ENCODE results near the gene ACVR1. TPM values are rescaled to one million over a fixed set of nuclear protein-coding genes. Genes with fewer than 3 reads are reported as not detected.

The ACVR1 gene
- total and polyA plus RNA-seq, 9 of the 15 experiments (the other 6 are each of a cell fraction or from before 2014, with no cell fraction given) = 3.8 to 14.3 (median 6.9) TPM

DNA sequence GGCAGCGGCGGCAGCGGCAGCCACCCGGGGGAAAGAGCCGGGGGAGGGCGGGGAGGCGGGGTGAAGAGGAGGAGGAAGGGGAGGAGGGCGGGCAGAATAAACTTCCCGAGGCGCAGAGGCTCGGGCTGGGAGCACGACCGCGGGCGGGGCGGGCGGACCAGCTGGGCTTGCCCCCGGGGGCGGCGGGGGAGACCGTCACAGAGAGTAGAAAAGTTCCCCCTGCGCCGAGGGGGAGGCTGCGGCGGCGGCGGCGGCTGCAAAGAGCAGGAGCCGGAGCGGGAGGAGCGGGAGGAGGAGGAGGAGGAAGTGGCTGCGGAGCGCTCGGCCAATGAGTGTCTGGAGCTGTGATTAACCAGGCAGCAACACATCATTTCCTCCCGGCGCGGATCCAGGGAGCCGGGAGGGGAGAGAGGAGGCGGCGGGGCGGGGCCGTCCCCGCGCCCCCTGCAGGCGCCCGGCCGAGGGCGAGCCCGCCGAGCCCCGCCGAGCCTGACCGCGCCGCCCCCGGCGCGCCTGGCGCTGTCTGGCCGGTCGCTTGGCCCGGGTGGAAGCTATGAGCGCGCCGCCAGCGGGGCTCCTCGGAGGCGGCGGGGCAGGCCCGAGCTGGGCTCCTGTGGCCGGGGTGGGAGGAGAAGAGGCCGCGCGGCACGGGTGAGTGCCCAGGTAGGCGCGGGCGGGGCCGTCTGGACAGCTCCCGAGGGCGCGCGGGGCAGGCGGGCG is at the start of gene ACVR1 (continued):
- TF ChIP-seq, protein P1, sequence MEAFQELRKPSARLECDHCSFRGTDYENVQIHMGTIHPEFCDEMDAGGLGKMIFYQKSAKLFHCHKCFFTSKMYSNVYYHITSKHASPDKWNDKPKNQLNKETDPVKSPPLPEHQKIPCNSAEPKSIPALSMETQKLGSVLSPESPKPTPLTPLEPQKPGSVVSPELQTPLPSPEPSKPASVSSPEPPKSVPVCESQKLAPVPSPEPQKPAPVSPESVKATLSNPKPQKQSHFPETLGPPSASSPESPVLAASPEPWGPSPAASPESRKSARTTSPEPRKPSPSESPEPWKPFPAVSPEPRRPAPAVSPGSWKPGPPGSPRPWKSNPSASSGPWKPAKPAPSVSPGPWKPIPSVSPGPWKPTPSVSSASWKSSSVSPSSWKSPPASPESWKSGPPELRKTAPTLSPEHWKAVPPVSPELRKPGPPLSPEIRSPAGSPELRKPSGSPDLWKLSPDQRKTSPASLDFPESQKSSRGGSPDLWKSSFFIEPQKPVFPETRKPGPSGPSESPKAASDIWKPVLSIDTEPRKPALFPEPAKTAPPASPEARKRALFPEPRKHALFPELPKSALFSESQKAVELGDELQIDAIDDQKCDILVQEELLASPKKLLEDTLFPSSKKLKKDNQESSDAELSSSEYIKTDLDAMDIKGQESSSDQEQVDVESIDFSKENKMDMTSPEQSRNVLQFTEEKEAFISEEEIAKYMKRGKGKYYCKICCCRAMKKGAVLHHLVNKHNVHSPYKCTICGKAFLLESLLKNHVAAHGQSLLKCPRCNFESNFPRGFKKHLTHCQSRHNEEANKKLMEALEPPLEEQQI (IDR thresholded peaks at IDR 0.05) = no peak
- TF ChIP-seq, protein P2, sequence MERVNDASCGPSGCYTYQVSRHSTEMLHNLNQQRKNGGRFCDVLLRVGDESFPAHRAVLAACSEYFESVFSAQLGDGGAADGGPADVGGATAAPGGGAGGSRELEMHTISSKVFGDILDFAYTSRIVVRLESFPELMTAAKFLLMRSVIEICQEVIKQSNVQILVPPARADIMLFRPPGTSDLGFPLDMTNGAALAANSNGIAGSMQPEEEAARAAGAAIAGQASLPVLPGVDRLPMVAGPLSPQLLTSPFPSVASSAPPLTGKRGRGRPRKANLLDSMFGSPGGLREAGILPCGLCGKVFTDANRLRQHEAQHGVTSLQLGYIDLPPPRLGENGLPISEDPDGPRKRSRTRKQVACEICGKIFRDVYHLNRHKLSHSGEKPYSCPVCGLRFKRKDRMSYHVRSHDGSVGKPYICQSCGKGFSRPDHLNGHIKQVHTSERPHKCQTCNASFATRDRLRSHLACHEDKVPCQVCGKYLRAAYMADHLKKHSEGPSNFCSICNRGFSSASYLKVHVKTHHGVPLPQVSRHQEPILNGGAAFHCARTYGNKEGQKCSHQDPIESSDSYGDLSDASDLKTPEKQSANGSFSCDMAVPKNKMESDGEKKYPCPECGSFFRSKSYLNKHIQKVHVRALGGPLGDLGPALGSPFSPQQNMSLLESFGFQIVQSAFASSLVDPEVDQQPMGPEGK (CRISPR knock-in tag; IDR thresholded peaks at IDR 0.05; ENCODE audit: borderline replicate concordance) = no peak
- TF ChIP-seq SRSF3 (IDR thresholded peaks at IDR 0.05; ENCODE audit: insufficient read depth, low read length) (no peak), PRMT5 (CRISPR knock-in tag; IDR thresholded peaks at IDR 0.05) (no peak), TARDBP (IDR thresholded peaks at IDR 0.05) (peak; percentile 20; the same call in 1 of the 2 replicates), HMG20B (CRISPR knock-in tag; IDR thresholded peaks at IDR 0.05) (no peak), GABPA (tag; conservative IDR thresholded peaks at IDR 0.05; ENCODE audit: low read depth) (peak; percentile 93), TOE1 (IDR thresholded peaks at IDR 0.05; ENCODE audit: borderline replicate concordance) (peak; percentile 77), TOE1 (CRISPR knock-in tag; IDR thresholded peaks at IDR 0.05; ENCODE audit: borderline replicate concordance, low read depth) (no peak), TBP (optimal IDR thresholded peaks at IDR 0.05; ENCODE audit: low read depth, low read length) (peak; percentile 72), ZNF324 (CRISPR knock-in tag; IDR thresholded peaks at IDR 0.05) (no peak), NFE2 (IDR thresholded peaks at IDR 0.05; ENCODE audit: low read depth) (no peak), ZNF668 (CRISPR knock-in tag; IDR thresholded peaks at IDR 0.05) (no peak), ZNF507 (tag; conservative IDR thresholded peaks at IDR 0.05) (no peak), NCOA6 (IDR thresholded peaks at IDR 0.05) (no peak), SIN3A (IDR thresholded peaks at IDR 0.05; ENCODE audit: borderline replicate concordance in 2 of 2, control insufficient read depth in 1 of 2, low read depth in 2 of 2, low read length in 2 of 2) (peak; percentile 5 to 60; a peak in 1 of 4 replicates), XRCC4 (IDR thresholded peaks at IDR 0.05; ENCODE audit: extremely low read depth, insufficient read depth, insufficient read length) (no peak)
- TF ChIP-seq, protein P3, sequence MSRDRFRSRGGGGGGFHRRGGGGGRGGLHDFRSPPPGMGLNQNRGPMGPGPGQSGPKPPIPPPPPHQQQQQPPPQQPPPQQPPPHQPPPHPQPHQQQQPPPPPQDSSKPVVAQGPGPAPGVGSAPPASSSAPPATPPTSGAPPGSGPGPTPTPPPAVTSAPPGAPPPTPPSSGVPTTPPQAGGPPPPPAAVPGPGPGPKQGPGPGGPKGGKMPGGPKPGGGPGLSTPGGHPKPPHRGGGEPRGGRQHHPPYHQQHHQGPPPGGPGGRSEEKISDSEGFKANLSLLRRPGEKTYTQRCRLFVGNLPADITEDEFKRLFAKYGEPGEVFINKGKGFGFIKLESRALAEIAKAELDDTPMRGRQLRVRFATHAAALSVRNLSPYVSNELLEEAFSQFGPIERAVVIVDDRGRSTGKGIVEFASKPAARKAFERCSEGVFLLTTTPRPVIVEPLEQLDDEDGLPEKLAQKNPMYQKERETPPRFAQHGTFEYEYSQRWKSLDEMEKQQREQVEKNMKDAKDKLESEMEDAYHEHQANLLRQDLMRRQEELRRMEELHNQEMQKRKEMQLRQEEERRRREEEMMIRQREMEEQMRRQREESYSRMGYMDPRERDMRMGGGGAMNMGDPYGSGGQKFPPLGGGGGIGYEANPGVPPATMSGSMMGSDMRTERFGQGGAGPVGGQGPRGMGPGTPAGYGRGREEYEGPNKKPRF (IDR thresholded peaks at IDR 0.05; ENCODE audit: low read depth, low read length) = no peak
- TF ChIP-seq, protein P4, sequence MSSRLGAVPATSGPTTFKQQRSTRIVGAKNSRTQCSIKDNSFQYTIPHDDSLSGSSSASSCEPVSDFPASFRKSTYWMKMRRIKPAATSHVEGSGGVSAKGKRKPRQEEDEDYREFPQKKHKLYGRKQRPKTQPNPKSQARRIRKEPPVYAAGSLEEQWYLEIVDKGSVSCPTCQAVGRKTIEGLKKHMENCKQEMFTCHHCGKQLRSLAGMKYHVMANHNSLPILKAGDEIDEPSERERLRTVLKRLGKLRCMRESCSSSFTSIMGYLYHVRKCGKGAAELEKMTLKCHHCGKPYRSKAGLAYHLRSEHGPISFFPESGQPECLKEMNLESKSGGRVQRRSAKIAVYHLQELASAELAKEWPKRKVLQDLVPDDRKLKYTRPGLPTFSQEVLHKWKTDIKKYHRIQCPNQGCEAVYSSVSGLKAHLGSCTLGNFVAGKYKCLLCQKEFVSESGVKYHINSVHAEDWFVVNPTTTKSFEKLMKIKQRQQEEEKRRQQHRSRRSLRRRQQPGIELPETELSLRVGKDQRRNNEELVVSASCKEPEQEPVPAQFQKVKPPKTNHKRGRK (tag; IDR thresholded peaks at IDR 0.05) = no peak

All from K562 (cell line).